Transverse colon (tissue), 4 donors: ENCODE measurements around the gene NSL1. TPM values are rescaled to one million over a fixed set of nuclear protein-coding genes. Genes with fewer than 3 reads are reported as not detected.

Experiments used
- DNase-seq: peaks from one replicate; pipeline ENCODE4 v3.0.0-alpha.2; 2019
- H3K27ac ChIP-seq, 4 donors: fragments of 200-600 bp; sonication (generic); 2 replicates each; pipeline ENCODE4 v1.5.1; 2016 to 2018; ENCODE audit warnings: inconsistent platforms in 4 of 4
- H3K27me3 ChIP-seq: fragments of 200-600 bp; sonication (generic); 2 replicates; pipeline ENCODE4 v1.5.1; 2017; ENCODE audit warnings: inconsistent platforms
- H3K36me3 ChIP-seq, 4 donors: fragments of 200-600 bp; sonication (generic); 2 replicates each; pipeline ENCODE4 v1.5.1; 2017 to 2019; ENCODE audit warnings: inconsistent platforms in 4 of 4
- H3K4me1 ChIP-seq, 4 donors: fragments of 200-600 bp; sonication (generic); 2 replicates each; pipeline ENCODE4 v1.5.1; 2017 to 2020; ENCODE audit warnings: inconsistent platforms in 4 of 4
- H3K4me3 ChIP-seq, 4 donors: fragments of 200-600 bp; sonication (generic); 1 replicate in 1 of 4; 2 replicates in 3 of 4; pipeline versions ENCODE4 v1.5.1 to v1.6.1; 2017 to 2019; ENCODE audit warnings: inconsistent platforms in 4 of 4
- H3K9me3 ChIP-seq, 2 donors: fragments of 200-600 bp; sonication (generic); 2 replicates each; pipeline ENCODE4 v1.5.1; 2017 to 2019; ENCODE audit warnings: inconsistent platforms in 2 of 2
- EP300 ChIP-seq: sonication (generic); formaldehyde crosslinking; IDR thresholded peaks from one replicate; pipeline ENCODE4 v1.6.1; 2017; ENCODE audit warnings: antibody characterized with exemption, low read depth
- POLR2A ChIP-seq: fragments of 450-650 bp; IDR thresholded peaks from one replicate; pipeline ENCODE4 v1.6.1; 2016; ENCODE audit warnings: antibody characterized with exemption, mild to moderate bottlenecking, moderate library complexity
- POLR2AphosphoS5 ChIP-seq, 3 donors: sonication (generic); formaldehyde crosslinking; IDR thresholded peaks; one replicate each; pipeline ENCODE4 v1.6.1; 2016; ENCODE audit warnings: antibody characterized with exemption in 3 of 3
- WGBS, 2 donors: methylation state at CpG; one replicate each; pipeline ENCODE4 v1.1.5; 2018; ENCODE audit warnings: low coverage in 1 of 2; 5-methylcytosine and 5-hydroxymethylcytosine counted together
- in situ Hi-C, 4 donors: fragments of 200-750 bp; cut with MboI; loops; one replicate each; pipeline versions ENCODE4 v1.15.0 to v1.15.1; 2017; ENCODE audit warnings: low sequenced_read_pairs in 3 of 4, low pct_ligation_motif_present in 1 of 4, low pct_unique_long_range_greater_than_20kb in 1 of 4
- intact Hi-C: fragments of 100-400 bp; cut with DNase I; formaldehyde crosslinking; loops from one replicate; pipeline ENCODE4 v1.15.1; 2023; ENCODE audit warnings: low total_unique reads
- total RNA-seq, 4 donors: library from RNA; depleted of rRNA; stranded (reverse); fragments of >200 nt; gene quantifications; one replicate each; pipeline ENCODE4 v1.1.0, GENCODE V29; 2016
- TF ChIP-seq, protein P1 (sequence below), 5 experiments: fragments of 200-600 bp in 3 of 5; fragments of 450-650 bp in 2 of 5; sonication (generic) in 3 of 5; IDR thresholded peaks; 1 replicate in 2 of 5; 2 replicates in 3 of 5; pipeline ENCODE4 v1.5.1; 2016 to 2017; ENCODE audit warnings: antibody characterized with exemption in 5 of 5, inconsistent platforms in 3 of 5, mild to moderate bottlenecking in 2 of 5, moderate library complexity in 1 of 5

The NSL1 gene
- total RNA-seq, 4 donors from 2014 or later = 4.2 to 33.7 (median 28.4) TPM

DNA sequence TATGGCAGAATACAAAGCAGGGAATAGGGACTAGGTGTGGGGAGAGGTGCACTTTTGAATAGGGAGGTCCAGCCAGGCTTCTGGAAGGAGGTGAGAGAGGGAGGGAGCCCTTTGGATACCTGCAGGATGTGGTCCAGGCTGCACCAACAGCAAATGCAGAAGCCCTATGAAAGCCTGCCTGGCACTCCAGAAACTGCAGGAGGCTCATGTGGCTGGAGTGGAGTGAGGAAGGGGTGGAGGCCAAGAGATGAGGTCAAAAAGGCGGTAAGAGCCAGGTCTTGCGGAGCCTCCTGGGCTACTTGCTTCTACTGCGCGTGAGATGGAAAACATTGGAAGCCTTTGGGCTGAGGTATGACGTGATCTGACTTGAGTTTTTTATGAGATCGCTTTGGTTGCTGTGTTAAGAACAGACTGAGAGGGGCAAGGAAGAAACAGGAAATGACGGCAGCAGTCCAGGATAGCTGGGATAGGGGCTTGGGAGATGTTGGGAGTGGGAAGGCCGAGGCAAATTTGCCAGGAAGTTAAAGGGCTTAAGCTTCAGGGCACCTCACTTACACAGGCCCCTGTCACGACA, 87.5 kb downstream of the NSL1 start:
- intact Hi-C loops (no loop called here), in situ Hi-C loops (no loop called here)
- Histone ChIP-seq H3K36me3 (no peaks in the 10 kb centered on the region), H3K4me3 (no peak overlapping the region), H3K9me3 (no peaks in the 10 kb centered on the region), H3K27ac (no peak overlapping the region), H3K4me1 (peaks cover under 1 to 24% (median 13%) of the 10 kb centered on the region in 4 donors), H3K27me3 (peaks cover 69% of the 10 kb centered on the region)
- no peak for DNase-seq
- WGBS, 2 donors = 67 to 77% methylated on average over 7 to 9 of the region's 9 CpGs
- TF ChIP-seq, protein P1, sequence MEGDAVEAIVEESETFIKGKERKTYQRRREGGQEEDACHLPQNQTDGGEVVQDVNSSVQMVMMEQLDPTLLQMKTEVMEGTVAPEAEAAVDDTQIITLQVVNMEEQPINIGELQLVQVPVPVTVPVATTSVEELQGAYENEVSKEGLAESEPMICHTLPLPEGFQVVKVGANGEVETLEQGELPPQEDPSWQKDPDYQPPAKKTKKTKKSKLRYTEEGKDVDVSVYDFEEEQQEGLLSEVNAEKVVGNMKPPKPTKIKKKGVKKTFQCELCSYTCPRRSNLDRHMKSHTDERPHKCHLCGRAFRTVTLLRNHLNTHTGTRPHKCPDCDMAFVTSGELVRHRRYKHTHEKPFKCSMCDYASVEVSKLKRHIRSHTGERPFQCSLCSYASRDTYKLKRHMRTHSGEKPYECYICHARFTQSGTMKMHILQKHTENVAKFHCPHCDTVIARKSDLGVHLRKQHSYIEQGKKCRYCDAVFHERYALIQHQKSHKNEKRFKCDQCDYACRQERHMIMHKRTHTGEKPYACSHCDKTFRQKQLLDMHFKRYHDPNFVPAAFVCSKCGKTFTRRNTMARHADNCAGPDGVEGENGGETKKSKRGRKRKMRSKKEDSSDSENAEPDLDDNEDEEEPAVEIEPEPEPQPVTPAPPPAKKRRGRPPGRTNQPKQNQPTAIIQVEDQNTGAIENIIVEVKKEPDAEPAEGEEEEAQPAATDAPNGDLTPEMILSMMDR (IDR thresholded peaks at IDR 0.05) = no peak
- TF ChIP-seq EP300 (no peak), POLR2AphosphoS5 (IDR thresholded peaks at IDR 0.05) (no peak), POLR2A (no peak)

DNA sequence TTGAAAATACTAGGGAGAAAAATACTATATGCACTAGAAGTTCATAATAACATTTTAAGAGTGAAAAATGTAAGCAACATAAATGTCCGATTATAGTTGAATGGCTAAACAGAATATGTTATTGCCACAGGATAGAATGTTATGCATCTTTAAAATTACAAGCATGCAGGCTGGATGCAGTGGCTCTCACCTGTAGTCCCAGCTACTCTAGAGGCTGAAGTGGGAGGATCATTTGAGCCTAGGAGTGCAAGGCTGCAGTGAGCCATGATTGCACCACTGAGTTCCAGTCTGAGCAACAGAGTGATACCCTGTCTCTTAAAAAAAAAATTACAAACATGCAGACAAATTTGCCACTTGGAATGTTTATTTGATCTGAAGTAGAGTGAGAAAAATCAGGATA, 88.9 kb downstream of the NSL1 start:
- WGBS, 2 donors = 25 to 39% methylated on average over 1 of the region's 1 CpG
- no peak overlapping the region for H3K27ac ChIP-seq
- peaks cover 4 to 35% (median 19%) of the 10 kb centered on the region in 4 donors for H3K4me1 ChIP-seq
- no peak for DNase-seq
- peaks cover 76% of the 10 kb centered on the region for H3K27me3 ChIP-seq
- in situ Hi-C loops (no loop called here), intact Hi-C loops (no loop called here)
- no peak for TF ChIP-seq POLR2A
- H3K36me3 ChIP-seq = no peaks in the 10 kb centered on the region
- no peak overlapping the region for H3K4me3 ChIP-seq
- no peaks in the 10 kb centered on the region for H3K9me3 ChIP-seq

DNA sequence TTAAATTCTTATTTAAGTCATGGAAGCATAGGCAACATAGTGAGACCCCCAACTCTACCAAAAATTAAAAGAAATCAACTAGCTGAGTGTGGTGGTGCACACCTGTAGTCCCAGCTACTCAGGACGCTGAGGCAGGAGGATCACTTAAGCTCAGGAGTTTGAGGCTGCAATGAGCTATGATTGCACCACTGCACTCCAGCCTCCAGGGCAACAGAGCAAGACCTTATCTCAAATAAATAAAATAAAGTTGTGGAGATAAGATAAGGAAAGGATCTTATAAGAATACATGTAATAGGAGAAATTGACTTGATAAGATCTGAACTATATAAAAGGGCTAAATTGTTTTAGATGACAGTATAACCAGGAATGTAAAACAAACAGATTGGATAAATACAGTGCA, 89.7 kb downstream of the NSL1 start:
- no peaks in the 10 kb centered on the region for H3K9me3 ChIP-seq
- peaks cover 4 to 35% (median 19%) of the 10 kb centered on the region in 4 donors for H3K4me1 ChIP-seq
- H3K27ac ChIP-seq = no peak overlapping the region
- intact Hi-C loops (no loop called here), in situ Hi-C loops (no loop called here)
- 39 to 40% methylated on average over 1 of the region's 1 CpG for WGBS, 2 donors
- no peak for DNase-seq
- TF ChIP-seq EP300 = no peak
- TF ChIP-seq, protein P1 (IDR thresholded peaks at IDR 0.05) = peak in 3 of 5 experiments; percentile 10 to 45 (median 26)
- no peak for TF ChIP-seq POLR2AphosphoS5 (IDR thresholded peaks at IDR 0.05)
- no peaks in the 10 kb centered on the region for H3K36me3 ChIP-seq
- H3K27me3 ChIP-seq = peaks cover 78% of the 10 kb centered on the region
- no peak overlapping the region for H3K4me3 ChIP-seq

DNA sequence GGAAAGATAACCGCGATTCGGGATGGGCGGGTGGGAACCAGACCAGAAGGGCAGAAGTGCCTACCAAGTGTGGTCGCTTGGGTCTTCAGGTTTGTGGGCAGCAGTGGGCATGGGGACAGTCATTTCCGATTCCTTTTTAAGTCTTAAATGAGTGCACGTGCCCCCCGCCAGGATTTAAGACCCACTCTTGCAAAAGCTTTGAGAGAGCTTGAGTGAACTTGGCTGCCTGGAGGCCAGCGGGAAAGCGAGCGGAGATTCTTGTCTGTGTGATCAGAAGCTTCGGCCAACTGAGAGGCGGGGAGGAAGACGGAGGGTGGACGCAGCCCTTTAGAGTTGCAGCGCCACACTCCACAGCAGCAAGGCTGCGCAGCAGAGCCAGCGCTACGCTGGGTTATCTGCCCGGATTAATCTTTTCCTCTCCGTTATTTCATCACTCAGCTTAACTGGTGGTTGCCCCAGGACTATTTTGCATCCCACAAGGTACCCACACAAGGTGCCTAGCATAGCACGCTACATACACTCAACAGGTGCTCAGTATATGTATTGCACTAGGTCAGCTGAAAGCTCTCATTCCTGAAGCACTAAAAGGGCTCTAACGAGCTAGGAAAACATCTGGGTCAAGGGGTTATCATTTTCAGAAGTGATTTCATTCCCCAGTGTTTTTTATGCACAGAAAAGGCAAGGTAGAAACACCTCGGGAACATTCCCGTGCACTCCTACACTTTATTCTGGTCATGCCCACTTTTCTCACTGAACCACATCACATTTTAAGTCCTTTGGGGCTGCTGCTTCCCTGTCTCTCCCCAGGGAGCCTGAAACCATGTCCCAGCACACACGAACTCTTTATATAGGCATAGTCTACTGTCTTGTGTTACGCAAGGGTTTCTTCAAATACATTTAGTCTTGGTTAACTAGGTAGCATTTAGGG, 90.4 kb downstream of the NSL1 start:
- peak overlapping the region; percentile 34 to 67 (median 54) for H3K4me3 ChIP-seq
- no peaks in the 10 kb centered on the region for H3K36me3 ChIP-seq
- peak; percentile 39 for DNase-seq
- intact Hi-C loops (no loop called here), in situ Hi-C loops (no loop called here)
- peak overlapping the region; percentile 64 to 71 (median 68) for H3K27ac ChIP-seq
- WGBS, 2 donors = 9 to 54% methylated on average over 3 to 27 of the region's 27 CpGs
- no peaks in the 10 kb centered on the region for H3K9me3 ChIP-seq
- H3K4me1 ChIP-seq = peaks cover 4 to 35% (median 19%) of the 10 kb centered on the region in 4 donors
- H3K27me3 ChIP-seq = peaks cover 79% of the 10 kb centered on the region
- TF ChIP-seq POLR2AphosphoS5 (IDR thresholded peaks at IDR 0.05) = no peak
- no peak for TF ChIP-seq EP300
- no peak for TF ChIP-seq POLR2A
- TF ChIP-seq, protein P1 (IDR thresholded peaks at IDR 0.05) = no peak
